HL-60 (cell line): Measurements from ENCODE around the gene PICK1.

ENCODE experiments used
- DNase-seq, 2 experiments: peaks; one replicate each; pipeline ENCODE4 v3.0.0-alpha.2; 2010 to 2020; ENCODE audit warnings: low read depth in 1 of 2, low spot score in 1 of 2
- H3K27ac ChIP-seq: fragments of 250-450 bp; sonication (Bioruptor Pico); replicated peaks from 2 replicates; pipeline ENCODE4 v1.5.1; 2020; ENCODE audit warnings: mild to moderate bottlenecking, moderate library complexity
- H3K27me3 ChIP-seq: fragments of 250-450 bp; sonication (Bioruptor Pico); 2 replicates; pipeline ENCODE4 v1.5.1; 2021; ENCODE audit warnings: mild to moderate bottlenecking, moderate library complexity; ENCODE audit not compliant: insufficient read depth, poor library complexity, severe bottlenecking
- H3K4me3 ChIP-seq: replicated peaks from 2 replicates; pipeline ENCODE4 v1.5.1; 2011; ENCODE audit warnings: mild to moderate bottlenecking, control low read depth, low read length; ENCODE audit not compliant: insufficient read depth
- CTCF ChIP-seq: IDR thresholded peaks from one replicate; pipeline ENCODE4 v1.5.1; 2011; ENCODE audit warnings: low read length, control low read depth, inconsistent platforms; ENCODE audit not compliant: insufficient read depth
- GABPA ChIP-seq: IDR thresholded peaks from 2 replicates; pipeline ENCODE4 v1.6.1; 2012; ENCODE audit warnings: low read depth
- POLR2AphosphoS5 ChIP-seq: IDR thresholded peaks from 2 replicates; pipeline ENCODE4 v1.6.1; 2012; ENCODE audit warnings: low read depth
- SPI1 ChIP-seq: IDR thresholded peaks from 2 replicates; pipeline ENCODE4 v1.6.1; 2012; ENCODE audit warnings: low read depth, mild to moderate bottlenecking, borderline replicate concordance
- TF ChIP-seq, protein P1 (sequence below): IDR thresholded peaks from 2 replicates; pipeline ENCODE4 v1.6.1; 2012; ENCODE audit warnings: low read depth; ENCODE audit not compliant: insufficient replicate concordance

PICK1 gene

GRCh38 chr22:38049812-38050619, 7.2 kb upstream of the PICK1 start:
- H3K27ac ChIP-seq = no peak overlapping the region
- no peaks in the 10 kb centered on the region for H3K27me3 ChIP-seq
- no peak for DNase-seq
- TF ChIP-seq SPI1 (no peak), POLR2AphosphoS5 (no peak), GABPA (no peak), CTCF (no peak)
- TF ChIP-seq, protein P1, sequence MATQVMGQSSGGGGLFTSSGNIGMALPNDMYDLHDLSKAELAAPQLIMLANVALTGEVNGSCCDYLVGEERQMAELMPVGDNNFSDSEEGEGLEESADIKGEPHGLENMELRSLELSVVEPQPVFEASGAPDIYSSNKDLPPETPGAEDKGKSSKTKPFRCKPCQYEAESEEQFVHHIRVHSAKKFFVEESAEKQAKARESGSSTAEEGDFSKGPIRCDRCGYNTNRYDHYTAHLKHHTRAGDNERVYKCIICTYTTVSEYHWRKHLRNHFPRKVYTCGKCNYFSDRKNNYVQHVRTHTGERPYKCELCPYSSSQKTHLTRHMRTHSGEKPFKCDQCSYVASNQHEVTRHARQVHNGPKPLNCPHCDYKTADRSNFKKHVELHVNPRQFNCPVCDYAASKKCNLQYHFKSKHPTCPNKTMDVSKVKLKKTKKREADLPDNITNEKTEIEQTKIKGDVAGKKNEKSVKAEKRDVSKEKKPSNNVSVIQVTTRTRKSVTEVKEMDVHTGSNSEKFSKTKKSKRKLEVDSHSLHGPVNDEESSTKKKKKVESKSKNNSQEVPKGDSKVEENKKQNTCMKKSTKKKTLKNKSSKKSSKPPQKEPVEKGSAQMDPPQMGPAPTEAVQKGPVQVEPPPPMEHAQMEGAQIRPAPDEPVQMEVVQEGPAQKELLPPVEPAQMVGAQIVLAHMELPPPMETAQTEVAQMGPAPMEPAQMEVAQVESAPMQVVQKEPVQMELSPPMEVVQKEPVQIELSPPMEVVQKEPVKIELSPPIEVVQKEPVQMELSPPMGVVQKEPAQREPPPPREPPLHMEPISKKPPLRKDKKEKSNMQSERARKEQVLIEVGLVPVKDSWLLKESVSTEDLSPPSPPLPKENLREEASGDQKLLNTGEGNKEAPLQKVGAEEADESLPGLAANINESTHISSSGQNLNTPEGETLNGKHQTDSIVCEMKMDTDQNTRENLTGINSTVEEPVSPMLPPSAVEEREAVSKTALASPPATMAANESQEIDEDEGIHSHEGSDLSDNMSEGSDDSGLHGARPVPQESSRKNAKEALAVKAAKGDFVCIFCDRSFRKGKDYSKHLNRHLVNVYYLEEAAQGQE = no peak
- no peak overlapping the region for H3K4me3 ChIP-seq

DNA sequence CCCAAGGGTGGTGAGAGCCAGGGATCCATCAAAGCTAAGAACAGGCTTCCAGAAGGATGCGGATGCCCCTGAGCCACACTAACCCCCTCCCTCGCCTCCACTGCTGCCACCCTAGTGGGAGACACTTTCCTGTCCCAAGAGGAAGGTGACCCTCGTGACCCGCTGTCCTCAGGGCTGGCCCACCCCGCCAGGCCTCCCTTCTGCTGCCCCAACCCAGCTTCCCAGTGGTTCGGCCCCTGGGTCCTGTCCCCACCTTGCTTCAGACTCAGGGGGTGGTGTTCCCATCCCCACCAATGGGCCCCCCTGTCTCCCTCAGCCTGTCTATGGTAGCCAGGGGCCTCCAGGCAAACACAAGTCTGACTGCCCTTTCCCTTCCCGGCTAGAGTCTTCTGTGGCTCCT, 6.5 kb upstream of the PICK1 start:
- Histone ChIP-seq H3K27me3 (no peaks in the 10 kb centered on the region), H3K4me3 (no peak overlapping the region), H3K27ac (no peak overlapping the region)
- DNase-seq = no peak
- TF ChIP-seq CTCF (no peak), SPI1 (no peak), POLR2AphosphoS5 (no peak), GABPA (no peak)
- TF ChIP-seq, protein P1 = no peak

DNA sequence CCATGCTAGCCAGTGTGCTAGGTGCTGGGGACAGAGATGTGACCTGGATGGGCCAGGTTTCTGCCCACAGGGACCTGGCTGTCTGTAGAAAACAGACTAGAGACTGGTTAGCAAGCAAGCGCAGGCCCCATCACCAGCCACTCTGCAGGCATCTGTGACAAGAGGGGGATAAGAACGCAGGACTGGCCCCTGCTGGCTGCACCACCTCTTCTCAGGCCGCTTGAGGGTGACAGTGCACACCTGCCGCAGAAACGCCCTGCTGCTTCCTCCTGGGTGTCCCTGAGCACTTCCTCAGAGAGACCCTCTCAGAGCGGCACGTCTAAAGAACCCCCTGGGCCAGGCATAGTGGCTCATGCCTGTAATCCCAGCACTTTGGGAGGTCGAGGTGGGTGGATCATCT, 5.9 kb upstream of the PICK1 start:
- Histone ChIP-seq H3K27me3 (no peaks in the 10 kb centered on the region), H3K27ac (no peak overlapping the region), H3K4me3 (no peak overlapping the region)
- no peak for TF ChIP-seq GABPA
- no peak for TF ChIP-seq POLR2AphosphoS5
- no peak for TF ChIP-seq SPI1
- TF ChIP-seq CTCF = no peak
- TF ChIP-seq, protein P1 = no peak
- DNase-seq = no peak
